GM23338 (cell line): ENCODE results near the gene ACVR2A. TPM values are rescaled to one million over a fixed set of nuclear protein-coding genes. Genes with fewer than 3 reads are reported as not detected.

Experiments
- ATAC-seq: fragments of 200-7000 bp; cut with Tn5 transposase; 3 replicates; pipeline ENCODE4 v1.9.1; 2020
- DNase-seq: peaks from one replicate; pipeline ENCODE4 v3.0.0-alpha.2; 2015; ENCODE audit warnings: low spot score
- H2AFZ ChIP-seq: fragments of 200-600 bp; sonication (generic); 2 replicates; pipeline ENCODE4 v1.8.0; 2016; ENCODE audit warnings: antibody characterized with exemption, mild to moderate bottlenecking, moderate library complexity
- H3F3A ChIP-seq: fragments of 200-600 bp; sonication (generic); replicated peaks from 2 replicates; pipeline ENCODE4 v1.8.0; 2017; ENCODE audit warnings: antibody characterized with exemption, mixed run types, low read depth
- H3K27ac ChIP-seq: fragments of 200-600 bp; sonication (generic); 2 replicates; pipeline ENCODE4 v1.6.1; 2016; ENCODE audit warnings: low read depth
- H3K27me3 ChIP-seq: fragments of 200-600 bp; sonication (generic); 2 replicates; pipeline ENCODE4 v1.8.0; 2016; ENCODE audit warnings: mild to moderate bottlenecking, mixed run types, moderate library complexity; ENCODE audit not compliant: insufficient read depth
- H3K36me3 ChIP-seq: fragments of 200-600 bp; sonication (generic); 2 replicates; pipeline ENCODE4 v1.8.0; 2016; ENCODE audit warnings: mild to moderate bottlenecking; ENCODE audit not compliant: insufficient read depth
- H3K4me1 ChIP-seq: fragments of 200-600 bp; sonication (generic); 2 replicates; pipeline ENCODE4 v1.8.0; 2016; ENCODE audit warnings: mild to moderate bottlenecking, moderate library complexity; ENCODE audit not compliant: insufficient read depth
- H3K4me2 ChIP-seq: fragments of 200-600 bp; sonication (generic); 2 replicates; pipeline ENCODE4 v1.7.1; 2017; ENCODE audit warnings: mixed run types
- H3K4me3 ChIP-seq: fragments of 200-600 bp; sonication (generic); 2 replicates; pipeline ENCODE4 v1.6.1; 2016; ENCODE audit warnings: mixed run types
- H3K79me2 ChIP-seq: fragments of 200-600 bp; sonication (generic); replicated peaks from 2 replicates; pipeline ENCODE4 v1.8.0; 2017; ENCODE audit warnings: mild to moderate bottlenecking; ENCODE audit not compliant: insufficient read depth
- H3K9me2 ChIP-seq: fragments of 200-600 bp; sonication (generic); 2 replicates; pipeline ENCODE4 v1.8.0; 2017; ENCODE audit not compliant: insufficient read depth
- H4K20me1 ChIP-seq: fragments of 200-600 bp; sonication (generic); replicated peaks from 2 replicates; pipeline ENCODE4 v1.8.0; 2017; ENCODE audit warnings: mild to moderate bottlenecking; ENCODE audit not compliant: insufficient read depth
- H3K27ac Mint-ChIP-seq: 2 replicates; pipeline ENCODE4 v1.8.0; 2020; ENCODE audit warnings: inconsistent platforms, mild to moderate bottlenecking, moderate library complexity, mixed read lengths
- H3K27me3 Mint-ChIP-seq: 3 replicates; pipeline ENCODE4 v1.8.0; 2022; ENCODE audit warnings: low read depth, mild to moderate bottlenecking, moderate library complexity, mixed read lengths, inconsistent platforms; ENCODE audit not compliant: insufficient read depth, poor library complexity
- H3K36me3 Mint-ChIP-seq: 3 replicates; pipeline ENCODE4 v1.8.0; 2021; ENCODE audit warnings: low read depth, mild to moderate bottlenecking, inconsistent platforms, moderate library complexity, mixed read lengths
- H3K4me1 Mint-ChIP-seq: 3 replicates; pipeline ENCODE4 v1.8.0; 2020; ENCODE audit warnings: mild to moderate bottlenecking, inconsistent platforms, mixed read lengths
- H3K4me3 Mint-ChIP-seq: 3 replicates; pipeline ENCODE4 v1.8.0; 2021; ENCODE audit warnings: moderate library complexity, mild to moderate bottlenecking, inconsistent platforms, mixed read lengths
- H3K9me3 Mint-ChIP-seq: 3 replicates; pipeline ENCODE4 v1.8.0; 2020; ENCODE audit warnings: moderate library complexity, mild to moderate bottlenecking, inconsistent platforms, mixed read lengths
- CREB1 ChIP-seq: fragments of 250-450 bp; sonication (Bioruptor Pico); IDR thresholded peaks from 2 replicates; pipeline ENCODE4 v1.5.0; 2020; ENCODE audit warnings: low read depth, mild to moderate bottlenecking, moderate library complexity
- ETS1 ChIP-seq: IDR thresholded peaks from 2 replicates; pipeline ENCODE4 v1.6.1; 2016; ENCODE audit warnings: antibody characterized with exemption
- EZH2 ChIP-seq: fragments of 200-600 bp; sonication (generic); IDR thresholded peaks from one replicate; pipeline ENCODE4 v1.8.0; 2017; ENCODE audit warnings: antibody characterized with exemption, mild to moderate bottlenecking, low read depth; ENCODE audit not compliant: unreplicated experiment
- EZH2phosphoT487 ChIP-seq: fragments of 200-600 bp; sonication (generic); IDR thresholded peaks from one replicate; pipeline ENCODE4 v1.8.1; 2018; ENCODE audit warnings: antibody characterized with exemption; ENCODE audit not compliant: unreplicated experiment
- JUNB ChIP-seq: IDR thresholded peaks from one replicate; pipeline ENCODE4 v1.6.1; 2016; ENCODE audit warnings: antibody characterized with exemption; ENCODE audit not compliant: unreplicated experiment
- NANOG ChIP-seq: IDR thresholded peaks from 2 replicates; pipeline ENCODE4 v1.6.1; 2016; ENCODE audit warnings: antibody characterized with exemption, borderline replicate concordance
- POLR2AphosphoS5 ChIP-seq: IDR thresholded peaks from 2 replicates; pipeline ENCODE4 v1.6.1; 2016; ENCODE audit warnings: antibody characterized with exemption, low read depth
- STAT1 ChIP-seq: IDR thresholded peaks from one replicate; pipeline ENCODE4 v1.6.1; 2016; ENCODE audit warnings: antibody characterized with exemption; ENCODE audit not compliant: unreplicated experiment
- ZNF114 ChIP-seq: fragments of 250-450 bp; sonication (Bioruptor Pico); IDR thresholded peaks from 2 replicates; pipeline ENCODE4 v1.5.0; 2020; ENCODE audit warnings: mild to moderate bottlenecking, moderate library complexity
- ZNF331 ChIP-seq: fragments of 250-450 bp; sonication (Bioruptor Pico); IDR thresholded peaks from 2 replicates; pipeline ENCODE4 v1.5.0; 2020; ENCODE audit warnings: low read depth, mild to moderate bottlenecking, moderate library complexity
- polyA plus RNA-seq: library from polyadenylated mRNA; unstranded; fragments of >200 nt; fragmentation: Nextera tagmentation; extraction: Ambion mirVana; gene quantifications from 2 replicates; pipeline ENCODE4 v1.2.1, GENCODE V29; 2016
- total RNA-seq: library from RNA; depleted of rRNA; stranded (reverse); fragments of >200 nt; shearing (Covaris generic); gene quantifications from 2 replicates; pipeline ENCODE4 v1.2.3, GENCODE V29; 2014
- TF ChIP-seq, protein P1 (sequence below): IDR thresholded peaks from one replicate; pipeline ENCODE4 v1.6.1; 2018; ENCODE audit warnings: antibody characterized with exemption; ENCODE audit not compliant: unreplicated experiment
- TF ChIP-seq, protein P2 (sequence below), 2 experiments: fragments of 200-600 bp in 1 of 2; sonication (generic) in 1 of 2; conservative IDR thresholded peaks; 2 replicates each; pipeline versions ENCODE4 v1.5.1 to v1.6.1; 2016 to 2017; ENCODE audit warnings: antibody characterized with exemption in 2 of 2, low read depth in 2 of 2, mild to moderate bottlenecking in 2 of 2, moderate library complexity in 1 of 2

ACVR2A gene
- total and polyA plus RNA-seq, 2 experiments from 2014 or later = 11.8 to 15.6 TPM

DNA sequence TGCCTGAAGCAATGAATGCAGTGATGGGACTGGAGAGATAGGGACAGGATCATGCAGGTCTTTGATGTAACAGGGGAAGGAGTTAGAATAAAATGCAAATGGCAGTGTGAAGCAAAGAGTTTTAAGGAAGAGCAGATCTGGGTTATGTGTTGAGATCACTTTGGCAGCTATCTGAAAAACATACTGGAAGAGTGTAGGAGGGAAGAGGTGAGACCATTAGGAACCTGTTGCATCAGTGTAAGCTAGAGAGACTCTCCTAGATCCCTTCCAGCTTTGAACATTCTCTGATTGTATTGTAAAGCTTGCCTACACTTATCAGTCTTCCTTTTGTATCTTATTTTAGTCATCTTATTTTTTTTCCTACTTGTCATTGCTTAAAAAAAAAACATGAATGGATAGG lies 10.5 kb downstream of the ACVR2A start (continued):
- no peak for TF ChIP-seq ETS1
- no peak for TF ChIP-seq EZH2
- no peak for TF ChIP-seq ZNF114 (CRISPR knock-in tag)

DNA sequence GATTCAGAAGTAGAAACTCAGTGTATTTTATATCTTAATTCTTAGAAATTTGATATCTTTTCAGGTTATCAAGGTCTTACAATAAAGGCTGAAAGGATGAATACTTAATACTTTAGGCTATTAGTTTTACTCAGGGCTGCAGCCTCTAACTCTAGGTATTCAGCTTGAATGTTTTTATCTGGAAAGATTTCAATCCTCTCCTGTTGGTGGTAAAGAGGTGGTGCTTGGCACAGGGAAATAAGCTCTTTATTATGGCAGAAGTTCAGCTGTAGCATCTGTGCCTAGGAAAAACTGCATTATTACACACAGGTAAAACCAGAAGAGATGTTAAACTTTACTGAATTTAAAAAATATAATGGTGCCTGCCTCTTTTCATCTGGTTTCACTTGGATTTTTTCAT lies 11.1 kb downstream of the ACVR2A start:
- ATAC-seq = no peak
- no peak overlapping the region for H3K27ac ChIP-seq
- Mint-ChIP-seq H3K4me3 (no peak overlapping the region), H3K4me1 (peaks cover 52% of the 10 kb centered on the region), H3K27ac (no peak overlapping the region), H3K27me3 (no peaks in the 10 kb centered on the region), H3K9me3 (no peaks in the 10 kb centered on the region), H3K36me3 (no peaks in the 10 kb centered on the region)
- no peaks in the 10 kb centered on the region for H3K9me2 ChIP-seq
- peaks cover 96% of the 10 kb centered on the region for H3K79me2 ChIP-seq
- H2AFZ ChIP-seq = no peak overlapping the region
- no peaks in the 10 kb centered on the region; the same call in none of the 2 replicates for H4K20me1 ChIP-seq
- H3K4me2 ChIP-seq = no peak overlapping the region
- no peaks in the 10 kb centered on the region for H3K27me3 ChIP-seq
- no peaks in the 10 kb centered on the region for H3F3A ChIP-seq
- TF ChIP-seq POLR2AphosphoS5 (no peak), STAT1 (no peak), ZNF331 (CRISPR knock-in tag) (no peak), ETS1 (no peak), NANOG (no peak)
- TF ChIP-seq, protein P1, sequence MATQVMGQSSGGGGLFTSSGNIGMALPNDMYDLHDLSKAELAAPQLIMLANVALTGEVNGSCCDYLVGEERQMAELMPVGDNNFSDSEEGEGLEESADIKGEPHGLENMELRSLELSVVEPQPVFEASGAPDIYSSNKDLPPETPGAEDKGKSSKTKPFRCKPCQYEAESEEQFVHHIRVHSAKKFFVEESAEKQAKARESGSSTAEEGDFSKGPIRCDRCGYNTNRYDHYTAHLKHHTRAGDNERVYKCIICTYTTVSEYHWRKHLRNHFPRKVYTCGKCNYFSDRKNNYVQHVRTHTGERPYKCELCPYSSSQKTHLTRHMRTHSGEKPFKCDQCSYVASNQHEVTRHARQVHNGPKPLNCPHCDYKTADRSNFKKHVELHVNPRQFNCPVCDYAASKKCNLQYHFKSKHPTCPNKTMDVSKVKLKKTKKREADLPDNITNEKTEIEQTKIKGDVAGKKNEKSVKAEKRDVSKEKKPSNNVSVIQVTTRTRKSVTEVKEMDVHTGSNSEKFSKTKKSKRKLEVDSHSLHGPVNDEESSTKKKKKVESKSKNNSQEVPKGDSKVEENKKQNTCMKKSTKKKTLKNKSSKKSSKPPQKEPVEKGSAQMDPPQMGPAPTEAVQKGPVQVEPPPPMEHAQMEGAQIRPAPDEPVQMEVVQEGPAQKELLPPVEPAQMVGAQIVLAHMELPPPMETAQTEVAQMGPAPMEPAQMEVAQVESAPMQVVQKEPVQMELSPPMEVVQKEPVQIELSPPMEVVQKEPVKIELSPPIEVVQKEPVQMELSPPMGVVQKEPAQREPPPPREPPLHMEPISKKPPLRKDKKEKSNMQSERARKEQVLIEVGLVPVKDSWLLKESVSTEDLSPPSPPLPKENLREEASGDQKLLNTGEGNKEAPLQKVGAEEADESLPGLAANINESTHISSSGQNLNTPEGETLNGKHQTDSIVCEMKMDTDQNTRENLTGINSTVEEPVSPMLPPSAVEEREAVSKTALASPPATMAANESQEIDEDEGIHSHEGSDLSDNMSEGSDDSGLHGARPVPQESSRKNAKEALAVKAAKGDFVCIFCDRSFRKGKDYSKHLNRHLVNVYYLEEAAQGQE = no peak
- no peaks in the 10 kb centered on the region for H3K36me3 ChIP-seq
- H3K4me3 ChIP-seq = no peak overlapping the region
- peaks cover 52% of the 10 kb centered on the region for H3K4me1 ChIP-seq
- no peak for DNase-seq

GRCh38 chr2:147860009-147860408 lies 15.2 kb downstream of the ACVR2A start:
- peak overlapping the region; percentile 33 for H3K27ac ChIP-seq
- peaks cover 96% of the 10 kb centered on the region for H3K79me2 ChIP-seq
- H3K9me2 ChIP-seq = no peaks in the 10 kb centered on the region
- H3K4me3 Mint-ChIP-seq = peak overlapping the region; percentile 35; the same call in 2 of the 3 replicates
- no peaks in the 10 kb centered on the region for H3K27me3 ChIP-seq
- H2AFZ ChIP-seq = no peak overlapping the region
- no peaks in the 10 kb centered on the region for H3K36me3 ChIP-seq
- ATAC-seq (peak; percentile 89), DNase-seq (peak; percentile 67)
- H3K27me3 Mint-ChIP-seq = no peaks in the 10 kb centered on the region
- peak overlapping the region; percentile 32 for H3K4me2 ChIP-seq
- H3F3A ChIP-seq = no peaks in the 10 kb centered on the region
- no peaks in the 10 kb centered on the region for H3K9me3 Mint-ChIP-seq
- peaks cover 71% of the 10 kb centered on the region for H3K4me1 ChIP-seq
- peaks cover 65% of the 10 kb centered on the region for H3K4me1 Mint-ChIP-seq
- H3K27ac Mint-ChIP-seq = peak overlapping the region; percentile 89
- no peaks in the 10 kb centered on the region for H3K36me3 Mint-ChIP-seq
- H4K20me1 ChIP-seq = peaks cover 7% of the 10 kb centered on the region; the same call in 1 of the 2 replicates
- H3K4me3 ChIP-seq = no peak overlapping the region
- TF ChIP-seq EZH2phosphoT487 (no peak), STAT1 (no peak), JUNB (no peak), POLR2AphosphoS5 (no peak), ETS1 (no peak), EZH2 (no peak), CREB1 (peak; percentile 66; the same call in 1 of the 2 replicates)
- TF ChIP-seq, protein P2, sequence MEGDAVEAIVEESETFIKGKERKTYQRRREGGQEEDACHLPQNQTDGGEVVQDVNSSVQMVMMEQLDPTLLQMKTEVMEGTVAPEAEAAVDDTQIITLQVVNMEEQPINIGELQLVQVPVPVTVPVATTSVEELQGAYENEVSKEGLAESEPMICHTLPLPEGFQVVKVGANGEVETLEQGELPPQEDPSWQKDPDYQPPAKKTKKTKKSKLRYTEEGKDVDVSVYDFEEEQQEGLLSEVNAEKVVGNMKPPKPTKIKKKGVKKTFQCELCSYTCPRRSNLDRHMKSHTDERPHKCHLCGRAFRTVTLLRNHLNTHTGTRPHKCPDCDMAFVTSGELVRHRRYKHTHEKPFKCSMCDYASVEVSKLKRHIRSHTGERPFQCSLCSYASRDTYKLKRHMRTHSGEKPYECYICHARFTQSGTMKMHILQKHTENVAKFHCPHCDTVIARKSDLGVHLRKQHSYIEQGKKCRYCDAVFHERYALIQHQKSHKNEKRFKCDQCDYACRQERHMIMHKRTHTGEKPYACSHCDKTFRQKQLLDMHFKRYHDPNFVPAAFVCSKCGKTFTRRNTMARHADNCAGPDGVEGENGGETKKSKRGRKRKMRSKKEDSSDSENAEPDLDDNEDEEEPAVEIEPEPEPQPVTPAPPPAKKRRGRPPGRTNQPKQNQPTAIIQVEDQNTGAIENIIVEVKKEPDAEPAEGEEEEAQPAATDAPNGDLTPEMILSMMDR (conservative IDR thresholded peaks at IDR 0.05; ENCODE audit: low read depth in 2 of 2) = no peak
